SK-N-SH treated with all-trans-retinoic acid at 6 μM for 48 hours (cell line): ENCODE results near the gene PACSIN2.

ENCODE experiments used
- ARNTL ChIP-seq: fragments of 450-650 bp; formaldehyde crosslinking; IDR thresholded peaks from 2 replicates; pipeline ENCODE4 v1.5.0; 2020; ENCODE audit warnings: low read depth, mild to moderate bottlenecking, moderate library complexity, borderline replicate concordance
- CREB5 ChIP-seq: fragments of 250-450 bp; sonication (Bioruptor Pico); IDR thresholded peaks from 2 replicates; pipeline ENCODE4 v1.5.1; 2020; ENCODE audit warnings: low read depth, mild to moderate bottlenecking, moderate library complexity
- CSRNP3 ChIP-seq: fragments of 250-450 bp; sonication (Bioruptor Pico); IDR thresholded peaks from 2 replicates; pipeline ENCODE4 v1.5.1; 2021; ENCODE audit warnings: mild to moderate bottlenecking, moderate library complexity
- ISL1 ChIP-seq: fragments of 250-450 bp; sonication (Bioruptor Pico); IDR thresholded peaks from 2 replicates; pipeline ENCODE4 v2.1.2; 2022; ENCODE audit warnings: mild to moderate bottlenecking, moderate library complexity
- OSR1 ChIP-seq: fragments of 250-450 bp; sonication (Bioruptor Pico); IDR thresholded peaks from 2 replicates; pipeline ENCODE4 v1.8.0; 2022; ENCODE audit warnings: moderate library complexity, mild to moderate bottlenecking, inconsistent platforms
- PATZ1 ChIP-seq: fragments of 250-450 bp; sonication (Bioruptor Pico); IDR thresholded peaks from 2 replicates; pipeline ENCODE4 v1.8.0; 2020; ENCODE audit warnings: mild to moderate bottlenecking, moderate library complexity, borderline replicate concordance
- SNAI2 ChIP-seq: fragments of 250-450 bp; sonication (Bioruptor Pico); IDR thresholded peaks from 2 replicates; pipeline ENCODE4 v1.5.0; 2020; ENCODE audit warnings: mild to moderate bottlenecking, moderate library complexity
- TCF4 ChIP-seq: fragments of 250-450 bp; sonication (Bioruptor Pico); IDR thresholded peaks from 2 replicates; pipeline ENCODE4 v1.8.0; 2021; ENCODE audit warnings: mild to moderate bottlenecking, moderate library complexity, borderline replicate concordance
- TSHZ2 ChIP-seq: fragments of 250-450 bp; sonication (Bioruptor Pico); IDR thresholded peaks from 2 replicates; pipeline ENCODE4 v1.5.0; 2020; ENCODE audit warnings: mild to moderate bottlenecking, moderate library complexity
- ZFP3 ChIP-seq: fragments of 250-450 bp; sonication (Bioruptor Pico); IDR thresholded peaks from 2 replicates; pipeline ENCODE4 v1.5.0; 2020; ENCODE audit warnings: mild to moderate bottlenecking, moderate library complexity
- ZNF565 ChIP-seq: fragments of 450-650 bp; formaldehyde crosslinking; conservative IDR thresholded peaks from 2 replicates; pipeline ENCODE4 v1.5.0; 2020; ENCODE audit warnings: low read depth, mild to moderate bottlenecking, moderate library complexity
- ZNF70 ChIP-seq: fragments of 450-650 bp; formaldehyde crosslinking; IDR thresholded peaks from 2 replicates; pipeline ENCODE4 v1.5.0; 2020; ENCODE audit warnings: mild to moderate bottlenecking, moderate library complexity

- no peak for TF ChIP-seq OSR1 (CRISPR knock-in tag)
- no peak for TF ChIP-seq ZFP3 (CRISPR knock-in tag)
- TF ChIP-seq SNAI2 (CRISPR knock-in tag): no peak
- no peak for TF ChIP-seq TCF4 (CRISPR knock-in tag)
- TF ChIP-seq ZNF70 (CRISPR knock-in tag): no peak
- TF ChIP-seq CREB5 (CRISPR knock-in tag): no peak
- TF ChIP-seq ISL1 (CRISPR knock-in tag): no peak
- TF ChIP-seq ARNTL (CRISPR knock-in tag): no peak
- TF ChIP-seq ZNF565: no peak
- no peak for TF ChIP-seq CSRNP3 (CRISPR knock-in tag)
- TF ChIP-seq TSHZ2: no peak
- no peak for TF ChIP-seq PATZ1 (CRISPR knock-in tag)
These were observed 154.0 kb downstream of the PACSIN2 start for GRCh38 chr22:42860968-42861367.
